GM06990 (cell line): ENCODE data around the gene MYO5B.
A peak's percentile ranks its signal among the peaks of the same experiment; 100 is the strongest.

Source experiments
- DNase-seq: peaks from one replicate; pipeline ENCODE4 v3.0.0-alpha.2; 2011; ENCODE audit not compliant: insufficient read length; ENCODE audit errors: extremely low read depth
- H3K27me3 ChIP-seq: replicated peaks from 2 replicates; pipeline ENCODE4 v1.6.0; 2011; ENCODE audit warnings: low read length; ENCODE audit not compliant: control insufficient read depth, insufficient read depth
- H3K36me3 ChIP-seq: 2 replicates; pipeline ENCODE4 v1.5.1; 2011; ENCODE audit warnings: low read length; ENCODE audit not compliant: control insufficient read depth, insufficient read depth
- H3K4me3 ChIP-seq: replicated peaks from 2 replicates; pipeline ENCODE4 v1.5.1; 2011; ENCODE audit warnings: low read depth, mild to moderate bottlenecking, control low read depth, low read length
- TF ChIP-seq, protein P1 (sequence below): IDR thresholded peaks from 2 replicates; pipeline ENCODE4 v1.5.1; 2011; ENCODE audit warnings: low read length, control low read depth, mild to moderate bottlenecking, inconsistent platforms; ENCODE audit not compliant: insufficient read depth, poor library complexity, severe bottlenecking

MYO5B gene

DNA sequence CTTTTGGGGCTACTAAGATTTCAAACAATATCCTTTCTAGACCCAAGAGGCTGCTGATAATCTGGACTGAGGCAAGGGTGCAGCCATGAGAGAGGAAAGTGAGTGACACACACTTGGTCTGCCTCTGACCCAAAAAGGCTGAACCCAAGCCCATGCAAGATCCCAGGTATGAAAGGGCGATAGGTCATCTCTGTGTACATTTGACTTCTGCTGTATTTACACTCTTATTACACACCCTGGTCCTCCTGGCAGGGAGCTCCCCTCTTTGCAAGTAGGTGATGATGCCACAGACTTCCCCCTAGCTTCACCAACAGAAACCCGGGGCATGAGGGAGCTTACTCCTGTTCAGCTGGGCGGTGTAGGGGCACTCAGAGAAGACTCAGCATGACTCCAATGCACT is 319.8 kb downstream of the MYO5B start:
- 0 out of 2 replicates have a peak, but pooled peaks cover 1% of the 10 kb centered on the region for H3K27me3 ChIP-seq
- no peak overlapping the region for H3K4me3 ChIP-seq
- no peak for DNase-seq
- no peaks in the 10 kb centered on the region for H3K36me3 ChIP-seq
- TF ChIP-seq, protein P1, sequence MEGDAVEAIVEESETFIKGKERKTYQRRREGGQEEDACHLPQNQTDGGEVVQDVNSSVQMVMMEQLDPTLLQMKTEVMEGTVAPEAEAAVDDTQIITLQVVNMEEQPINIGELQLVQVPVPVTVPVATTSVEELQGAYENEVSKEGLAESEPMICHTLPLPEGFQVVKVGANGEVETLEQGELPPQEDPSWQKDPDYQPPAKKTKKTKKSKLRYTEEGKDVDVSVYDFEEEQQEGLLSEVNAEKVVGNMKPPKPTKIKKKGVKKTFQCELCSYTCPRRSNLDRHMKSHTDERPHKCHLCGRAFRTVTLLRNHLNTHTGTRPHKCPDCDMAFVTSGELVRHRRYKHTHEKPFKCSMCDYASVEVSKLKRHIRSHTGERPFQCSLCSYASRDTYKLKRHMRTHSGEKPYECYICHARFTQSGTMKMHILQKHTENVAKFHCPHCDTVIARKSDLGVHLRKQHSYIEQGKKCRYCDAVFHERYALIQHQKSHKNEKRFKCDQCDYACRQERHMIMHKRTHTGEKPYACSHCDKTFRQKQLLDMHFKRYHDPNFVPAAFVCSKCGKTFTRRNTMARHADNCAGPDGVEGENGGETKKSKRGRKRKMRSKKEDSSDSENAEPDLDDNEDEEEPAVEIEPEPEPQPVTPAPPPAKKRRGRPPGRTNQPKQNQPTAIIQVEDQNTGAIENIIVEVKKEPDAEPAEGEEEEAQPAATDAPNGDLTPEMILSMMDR, result no peak

DNA sequence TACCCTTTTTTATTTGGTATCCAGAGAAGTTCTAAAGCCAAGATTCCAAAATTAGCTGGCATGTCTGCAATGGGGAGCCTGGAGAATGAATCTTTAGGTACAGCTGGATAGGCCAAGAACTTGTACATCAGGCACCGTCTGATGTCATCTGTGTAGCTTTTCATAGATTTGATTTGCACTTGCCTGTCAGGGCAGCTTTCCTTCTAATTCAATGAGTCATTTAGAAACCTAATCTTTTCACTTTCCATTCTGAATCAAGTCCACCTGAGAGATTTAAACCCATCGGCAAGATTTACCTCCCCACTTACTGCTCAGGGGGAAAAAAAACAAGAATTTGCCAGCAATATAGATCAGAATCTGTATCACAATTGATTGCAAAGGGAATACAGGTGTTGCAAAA is 320.7 kb downstream of the MYO5B start:
- 0 out of 2 replicates have a peak, but pooled peaks cover 1% of the 10 kb centered on the region for H3K27me3 ChIP-seq
- no peak overlapping the region for H3K4me3 ChIP-seq
- peak; percentile 24 for DNase-seq
- H3K36me3 ChIP-seq, result no peaks in the 10 kb centered on the region
- TF ChIP-seq, protein P1, result no peak

DNA sequence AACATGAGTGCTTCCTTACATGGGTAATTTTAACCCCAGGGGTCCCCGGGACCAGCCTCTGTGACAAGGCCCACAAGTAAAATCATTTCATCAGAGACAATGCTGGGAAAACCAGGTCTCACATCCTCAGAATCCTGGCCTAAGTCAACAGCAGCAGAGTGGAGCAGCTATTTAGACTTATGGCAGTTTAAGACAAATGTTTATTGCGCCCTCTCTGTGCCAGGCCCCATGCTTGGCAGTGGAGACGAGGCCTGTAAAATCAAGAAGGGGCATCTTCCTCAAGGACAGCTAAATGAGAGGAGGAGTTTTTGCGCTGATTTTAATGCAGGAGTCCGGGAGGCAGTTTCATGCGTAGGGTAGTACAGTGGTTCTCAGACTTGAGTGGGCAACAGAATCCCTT is 325.6 kb downstream of the MYO5B start:
- H3K4me3 ChIP-seq, result no peak overlapping the region
- DNase-seq, result no peak
- TF ChIP-seq, protein P1, result no peak
- H3K27me3 ChIP-seq, result no peaks in the 10 kb centered on the region; the same call in 1 of the 2 replicates
- H3K36me3 ChIP-seq, result no peaks in the 10 kb centered on the region

DNA sequence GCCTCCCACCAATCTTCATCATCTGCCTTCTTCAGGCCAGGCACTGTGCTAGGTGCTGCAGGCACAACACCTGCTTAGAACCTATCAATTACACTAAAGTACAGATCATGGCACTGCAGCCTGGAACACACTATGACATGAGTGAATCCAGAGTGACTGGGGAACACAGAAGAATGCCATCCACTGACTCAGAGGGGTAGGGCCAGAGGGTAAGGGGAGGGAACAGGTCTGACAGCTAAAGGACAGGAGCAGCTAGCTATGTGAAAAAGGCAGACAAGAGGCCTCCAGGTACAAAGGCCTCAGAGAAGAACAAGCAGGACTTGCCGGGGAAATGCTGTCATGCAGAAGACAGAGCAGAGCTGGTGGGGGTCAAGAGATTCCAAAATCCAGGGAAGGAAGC is 328.3 kb downstream of the MYO5B start:
- Histone ChIP-seq H3K36me3 (no peaks in the 10 kb centered on the region), H3K4me3 (no peak overlapping the region), H3K27me3 (no peaks in the 10 kb centered on the region; the same call in none of the 2 replicates)
- DNase-seq, result no peak
- TF ChIP-seq, protein P1, result no peak

DNA sequence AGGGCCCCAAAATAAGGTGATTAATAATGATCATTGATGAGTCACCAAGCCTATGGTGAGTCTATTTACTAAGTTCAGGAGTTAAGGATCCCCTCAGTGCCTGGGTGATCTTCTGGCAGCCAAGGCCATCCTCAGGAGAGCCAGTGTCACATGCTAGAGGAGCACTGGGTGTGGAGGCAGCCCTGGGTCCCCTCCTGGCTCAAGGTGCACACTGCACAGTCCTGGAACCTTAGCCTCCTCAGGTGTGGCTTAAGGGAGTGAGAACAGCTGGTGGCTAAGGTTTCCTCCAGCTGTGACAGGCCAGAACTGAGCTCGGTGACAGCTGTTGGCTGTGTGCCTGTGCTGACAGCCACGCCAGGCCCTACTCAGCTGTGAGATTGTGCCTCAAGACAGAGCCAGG is 329.5 kb downstream of the MYO5B start:
- H3K36me3 ChIP-seq, result no peaks in the 10 kb centered on the region
- no peak overlapping the region for H3K4me3 ChIP-seq
- no peaks in the 10 kb centered on the region; the same call in none of the 2 replicates for H3K27me3 ChIP-seq
- TF ChIP-seq, protein P1, result no peak
- no peak for DNase-seq
